Panc1 (cell line): ENCODE measurements around the gene ARHGEF28. TPM values are rescaled to one million over a fixed set of nuclear protein-coding genes. Genes with fewer than 3 reads are reported as not detected.

ENCODE experiments used
- ATAC-seq: fragments of 200-7000 bp; cut with Tn5 transposase; 2 replicates; pipeline ENCODE4 v1.9.1; 2020; ENCODE audit warnings: mild to moderate bottlenecking, moderate library complexity
- BruUV-seq: library from RNA; stranded (reverse); fragments of 400-500 nt; replicated peaks from 2 replicates; lab custom pipeline; 2021; lab: Mats Ljungman, UMichigan
- CTCF ChIA-PET: fragments of 300-600 bp; sonication (Branson Sonifier 250); formaldehyde crosslinking; loops from one replicate; lab custom pipeline; 2022; ENCODE audit warnings: antibody characterized with exemption; lab: Charles Lee
- POLR2A ChIA-PET: fragments of 300-600 bp; sonication (Branson Sonifier 250); formaldehyde crosslinking; loops from one replicate; lab custom pipeline; 2022; ENCODE audit warnings: antibody characterized with exemption; lab: Charles Lee
- DNase-seq: peaks from one replicate; pipeline ENCODE4 v3.0.0-alpha.2; 2010; ENCODE audit warnings: low read depth, low spot score
- H3K27ac ChIP-seq: 2 replicates; pipeline ENCODE4 v1.5.1; 2011; ENCODE audit warnings: mild to moderate bottlenecking, low read length, inconsistent platforms
- H3K27me3 ChIP-seq: fragments of 200-500 bp; sonication (Bioruptor generic); 2 replicates; pipeline ENCODE4 v1.6.0; 2014; ENCODE audit warnings: low read length, inconsistent platforms; ENCODE audit not compliant: control insufficient read depth, insufficient read depth
- H3K36me3 ChIP-seq: fragments of 200-500 bp; sonication (Bioruptor generic); 2 replicates; pipeline ENCODE4 v1.5.1; 2014; ENCODE audit warnings: inconsistent platforms, mild to moderate bottlenecking, low read length, moderate library complexity; ENCODE audit not compliant: control insufficient read depth, insufficient read depth
- H3K4me1 ChIP-seq: 2 replicates; pipeline ENCODE4 v1.5.1; 2011; ENCODE audit warnings: inconsistent platforms, mild to moderate bottlenecking, low read length, moderate library complexity; ENCODE audit not compliant: control insufficient read depth, insufficient read depth
- H3K4me3 ChIP-seq, 2 experiments: 2 replicates each; pipeline ENCODE4 v1.5.1; 2011 to 2012; ENCODE audit warnings: low read depth in 2 of 2, low read length in 2 of 2, mild to moderate bottlenecking in 2 of 2, inconsistent platforms in 1 of 2, moderate library complexity in 1 of 2
- H3K9me3 ChIP-seq: fragments of 200-500 bp; sonication (Bioruptor generic); 2 replicates; pipeline ENCODE4 v1.5.1; 2014; ENCODE audit warnings: low read depth, mild to moderate bottlenecking, inconsistent platforms, low read length, moderate library complexity; ENCODE audit not compliant: control insufficient read depth, insufficient read depth
- CTCF ChIP-seq: fragments of 450-650 bp; IDR thresholded peaks from 2 replicates; pipeline ENCODE4 v1.5.1; 2017; ENCODE audit warnings: mild to moderate bottlenecking
- POLR2AphosphoS5 ChIP-seq: IDR thresholded peaks from 2 replicates; pipeline ENCODE4 v1.6.1; 2012; ENCODE audit warnings: mild to moderate bottlenecking, low read depth, low read length, moderate library complexity
- SIN3A ChIP-seq: IDR thresholded peaks from 2 replicates; pipeline ENCODE4 v1.6.1; 2012; ENCODE audit warnings: low read depth, mild to moderate bottlenecking, low read length, moderate library complexity, borderline replicate concordance; ENCODE audit not compliant: insufficient read depth
- TCF7L2 ChIP-seq: IDR thresholded peaks from 2 replicates; pipeline ENCODE4 v1.6.1; 2011; ENCODE audit warnings: mild to moderate bottlenecking, low read depth, low read length, inconsistent platforms
- in situ Hi-C: cut with HindIII; loops from 2 replicates; pipeline ENCODE4 v1.10.0; 2016; ENCODE audit warnings: low sequenced_read_pairs, low pct_unique_long_range_greater_than_20kb
- intact Hi-C: fragments of 100-400 bp; cut with micrococcal nuclease; formaldehyde crosslinking; loops from one replicate; pipeline ENCODE4 v1.10.0; 2022; ENCODE audit not compliant: unreplicated experiment
- total RNA-seq: library from RNA; stranded (reverse); gene quantifications from one replicate; pipeline ENCODE4 v1.2.1, GENCODE V29; 2021; ENCODE audit not compliant: unreplicated experiment
- TF ChIP-seq, protein P1 (sequence below), 2 experiments: IDR thresholded peaks; 2 replicates each; pipeline ENCODE4 v1.6.1; 2011 to 2012; ENCODE audit warnings: low read depth in 2 of 2, control low read depth in 1 of 2, low read length in 1 of 2, mild to moderate bottlenecking in 1 of 2, moderate library complexity in 1 of 2; ENCODE audit not compliant: insufficient read depth in 1 of 2

The ARHGEF28 gene
- total RNA-seq, 1 experiment from 2014 or later = 34.8 TPM

GRCh38 chr5:73948720-73949119 is 322.7 kb downstream of the ARHGEF28 start:
- POLR2A ChIA-PET = no interaction called here
- CTCF ChIA-PET = no interaction called here
- DNase-seq = no peak
- intact Hi-C loops = no loop called here
- in situ Hi-C loops = no loop called here
- Histone ChIP-seq H3K27ac (no peak overlapping the region), H3K27me3 (no peaks in the 10 kb centered on the region; the same call in 1 of the 2 replicates), H3K9me3 (no peaks in the 10 kb centered on the region; the same call in 1 of the 2 replicates), H3K4me1 (no peaks in the 10 kb centered on the region), H3K4me3 (no peak overlapping the region), H3K36me3 (no peaks in the 10 kb centered on the region)
- ATAC-seq = no peak
- no TSS peak for BruUV-seq
- TF ChIP-seq, protein P1, sequence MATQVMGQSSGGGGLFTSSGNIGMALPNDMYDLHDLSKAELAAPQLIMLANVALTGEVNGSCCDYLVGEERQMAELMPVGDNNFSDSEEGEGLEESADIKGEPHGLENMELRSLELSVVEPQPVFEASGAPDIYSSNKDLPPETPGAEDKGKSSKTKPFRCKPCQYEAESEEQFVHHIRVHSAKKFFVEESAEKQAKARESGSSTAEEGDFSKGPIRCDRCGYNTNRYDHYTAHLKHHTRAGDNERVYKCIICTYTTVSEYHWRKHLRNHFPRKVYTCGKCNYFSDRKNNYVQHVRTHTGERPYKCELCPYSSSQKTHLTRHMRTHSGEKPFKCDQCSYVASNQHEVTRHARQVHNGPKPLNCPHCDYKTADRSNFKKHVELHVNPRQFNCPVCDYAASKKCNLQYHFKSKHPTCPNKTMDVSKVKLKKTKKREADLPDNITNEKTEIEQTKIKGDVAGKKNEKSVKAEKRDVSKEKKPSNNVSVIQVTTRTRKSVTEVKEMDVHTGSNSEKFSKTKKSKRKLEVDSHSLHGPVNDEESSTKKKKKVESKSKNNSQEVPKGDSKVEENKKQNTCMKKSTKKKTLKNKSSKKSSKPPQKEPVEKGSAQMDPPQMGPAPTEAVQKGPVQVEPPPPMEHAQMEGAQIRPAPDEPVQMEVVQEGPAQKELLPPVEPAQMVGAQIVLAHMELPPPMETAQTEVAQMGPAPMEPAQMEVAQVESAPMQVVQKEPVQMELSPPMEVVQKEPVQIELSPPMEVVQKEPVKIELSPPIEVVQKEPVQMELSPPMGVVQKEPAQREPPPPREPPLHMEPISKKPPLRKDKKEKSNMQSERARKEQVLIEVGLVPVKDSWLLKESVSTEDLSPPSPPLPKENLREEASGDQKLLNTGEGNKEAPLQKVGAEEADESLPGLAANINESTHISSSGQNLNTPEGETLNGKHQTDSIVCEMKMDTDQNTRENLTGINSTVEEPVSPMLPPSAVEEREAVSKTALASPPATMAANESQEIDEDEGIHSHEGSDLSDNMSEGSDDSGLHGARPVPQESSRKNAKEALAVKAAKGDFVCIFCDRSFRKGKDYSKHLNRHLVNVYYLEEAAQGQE (IDR thresholded peaks at IDR 0.05; ENCODE audit: insufficient read depth in 1 of 2, low read depth in 2 of 2, low read length in 1 of 2) = no peak
- no peak for TF ChIP-seq SIN3A
- no peak for TF ChIP-seq CTCF
- no peak for TF ChIP-seq TCF7L2
- TF ChIP-seq POLR2AphosphoS5 = no peak

GRCh38 chr5:73950441-73950873 is 324.5 kb downstream of the ARHGEF28 start:
- H3K9me3 ChIP-seq = no peaks in the 10 kb centered on the region
- BruUV-seq = no TSS peak
- in situ Hi-C loops (no loop called here), intact Hi-C loops (no loop called here)
- H3K4me3 ChIP-seq = no peak overlapping the region
- no peaks in the 10 kb centered on the region for H3K36me3 ChIP-seq
- no peaks in the 10 kb centered on the region; the same call in 1 of the 2 replicates for H3K27me3 ChIP-seq
- no peaks in the 10 kb centered on the region for H3K4me1 ChIP-seq
- no peak for TF ChIP-seq CTCF
- TF ChIP-seq, protein P1 (IDR thresholded peaks at IDR 0.05; ENCODE audit: insufficient read depth in 1 of 2, low read depth in 2 of 2, low read length in 1 of 2) = no peak
- no peak for TF ChIP-seq TCF7L2
- no peak for TF ChIP-seq POLR2AphosphoS5
- no peak for TF ChIP-seq SIN3A
- ChIA-PET POLR2A (no interaction called here), CTCF (no interaction called here)
- no peak for ATAC-seq
- no peak overlapping the region for H3K27ac ChIP-seq
- no peak for DNase-seq
